GM18499 (cell line): ENCODE data around the gene PIK3R2.

Source experiments
- ATAC-seq: cut with Tn5 transposase; IDR thresholded peaks from one replicate; pipeline ENCODE4 v1.9.1; 2021; ENCODE audit warnings: moderate number of reproducible peaks; ENCODE audit not compliant: insufficient read depth, unreplicated experiment

Gene PIK3R2

DNA sequence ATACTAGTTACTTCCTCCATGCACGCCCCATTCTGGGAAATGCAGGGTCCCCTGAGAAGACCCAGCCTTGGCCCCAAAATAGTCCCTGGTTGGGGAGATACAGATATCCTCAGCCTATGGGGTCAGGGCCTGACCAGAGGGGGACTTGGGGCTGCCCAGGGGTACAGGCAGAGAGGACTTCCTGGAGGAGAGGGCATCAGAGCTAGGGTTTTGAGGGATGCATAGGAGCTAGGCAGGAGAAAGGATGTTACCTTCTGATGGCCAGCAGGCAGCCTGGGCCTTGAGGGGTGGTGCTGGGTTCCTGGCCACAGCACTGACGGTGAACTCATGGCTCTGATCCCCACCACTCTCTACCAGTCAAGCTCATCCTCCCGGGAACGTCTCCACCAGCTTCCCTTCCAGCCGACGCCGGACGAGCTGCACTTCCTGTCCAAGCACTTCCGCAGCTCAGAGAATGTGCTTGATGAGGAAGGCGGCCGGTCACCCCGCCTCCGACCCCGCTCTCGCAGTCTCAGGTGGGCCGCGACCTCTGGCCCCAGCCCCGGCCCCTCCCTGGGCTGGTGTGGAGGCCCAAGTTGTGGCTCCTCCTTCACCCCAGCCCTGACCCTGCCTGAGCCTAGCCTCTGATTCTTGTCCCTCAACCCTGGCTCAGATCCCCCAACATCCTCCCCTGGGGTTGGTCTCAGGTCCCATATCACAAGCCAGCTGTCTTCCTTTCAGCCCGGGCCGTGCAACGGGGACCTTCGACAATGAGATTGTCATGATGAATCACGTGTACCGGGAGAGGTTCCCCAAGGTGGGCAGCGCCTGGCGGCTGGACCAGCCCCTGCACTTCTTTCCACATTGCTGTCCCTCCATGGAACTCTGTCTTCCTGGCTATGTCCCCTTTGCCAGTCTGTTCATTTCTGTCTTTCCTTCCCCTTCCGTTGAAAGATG, 29.8 kb upstream of the PIK3R2 start:
- ATAC-seq: no peak

- no peak for ATAC-seq
Measured at GRCh38 chr19:18123819-18124218, 29.1 kb upstream of the PIK3R2 start.

- no peak for ATAC-seq
Measured at GRCh38 chr19:18126097-18126496, 26.9 kb upstream of the PIK3R2 start.

DNA sequence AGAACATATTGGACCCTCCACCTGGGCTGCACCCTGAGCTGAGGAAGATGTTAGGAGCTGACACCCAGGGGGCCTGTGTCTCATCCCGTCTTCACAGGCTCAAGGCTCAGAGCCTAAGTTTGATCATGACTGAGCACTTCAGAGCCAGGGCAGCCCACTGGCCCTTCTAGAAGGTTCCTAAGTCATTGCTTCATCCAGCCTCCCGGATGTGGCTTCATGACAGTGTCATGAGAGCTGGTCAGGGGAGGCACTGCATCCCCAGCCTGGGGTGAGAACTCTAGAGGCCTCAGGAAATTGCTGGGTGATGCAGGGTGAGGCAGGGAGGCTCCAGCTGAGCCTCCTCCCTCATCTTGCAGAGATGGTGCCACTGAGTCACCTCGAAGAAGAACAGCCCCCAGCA, 24.9 kb upstream of the PIK3R2 start:
- no peak for ATAC-seq

- ATAC-seq: no peak
Measured at GRCh38 chr19:18128805-18129204, 24.2 kb upstream of the PIK3R2 start.

DNA sequence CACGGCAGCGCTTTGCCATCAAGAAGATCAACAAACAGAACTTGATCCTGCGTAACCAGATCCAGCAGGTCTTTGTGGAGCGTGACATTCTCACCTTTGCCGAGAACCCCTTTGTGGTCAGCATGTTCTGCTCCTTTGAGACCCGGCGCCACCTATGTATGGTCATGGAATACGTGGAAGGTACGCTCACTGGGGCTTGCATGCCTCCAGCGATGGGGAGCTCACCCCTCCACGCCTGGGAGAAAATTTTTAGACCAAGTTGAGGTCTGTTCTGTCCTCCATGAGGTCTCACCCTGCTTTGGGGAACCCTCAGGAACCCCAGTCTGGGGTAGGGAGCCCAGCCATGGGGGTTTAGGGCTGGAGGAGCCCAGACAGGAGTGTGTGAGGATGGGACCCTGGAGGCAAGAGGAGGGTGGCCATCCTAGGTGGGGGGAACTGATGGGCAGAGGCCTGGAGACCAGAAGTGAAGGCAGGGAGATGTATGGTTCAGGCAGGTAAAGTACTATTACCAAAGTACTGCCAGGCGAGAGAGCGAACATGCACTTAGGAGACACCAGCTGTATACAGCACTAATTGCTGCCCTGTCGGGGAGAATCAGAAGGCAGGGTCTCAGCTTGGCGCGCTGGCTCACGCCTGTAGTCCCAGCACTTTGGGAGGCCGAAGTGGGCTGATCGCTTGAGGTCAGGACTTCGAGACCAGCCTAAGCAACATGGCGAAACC, 22.3 kb upstream of the PIK3R2 start:
- no peak for ATAC-seq

GRCh38 chr19:18131841-18132596, 20.9 kb upstream of the PIK3R2 start:
- ATAC-seq: no peak

DNA sequence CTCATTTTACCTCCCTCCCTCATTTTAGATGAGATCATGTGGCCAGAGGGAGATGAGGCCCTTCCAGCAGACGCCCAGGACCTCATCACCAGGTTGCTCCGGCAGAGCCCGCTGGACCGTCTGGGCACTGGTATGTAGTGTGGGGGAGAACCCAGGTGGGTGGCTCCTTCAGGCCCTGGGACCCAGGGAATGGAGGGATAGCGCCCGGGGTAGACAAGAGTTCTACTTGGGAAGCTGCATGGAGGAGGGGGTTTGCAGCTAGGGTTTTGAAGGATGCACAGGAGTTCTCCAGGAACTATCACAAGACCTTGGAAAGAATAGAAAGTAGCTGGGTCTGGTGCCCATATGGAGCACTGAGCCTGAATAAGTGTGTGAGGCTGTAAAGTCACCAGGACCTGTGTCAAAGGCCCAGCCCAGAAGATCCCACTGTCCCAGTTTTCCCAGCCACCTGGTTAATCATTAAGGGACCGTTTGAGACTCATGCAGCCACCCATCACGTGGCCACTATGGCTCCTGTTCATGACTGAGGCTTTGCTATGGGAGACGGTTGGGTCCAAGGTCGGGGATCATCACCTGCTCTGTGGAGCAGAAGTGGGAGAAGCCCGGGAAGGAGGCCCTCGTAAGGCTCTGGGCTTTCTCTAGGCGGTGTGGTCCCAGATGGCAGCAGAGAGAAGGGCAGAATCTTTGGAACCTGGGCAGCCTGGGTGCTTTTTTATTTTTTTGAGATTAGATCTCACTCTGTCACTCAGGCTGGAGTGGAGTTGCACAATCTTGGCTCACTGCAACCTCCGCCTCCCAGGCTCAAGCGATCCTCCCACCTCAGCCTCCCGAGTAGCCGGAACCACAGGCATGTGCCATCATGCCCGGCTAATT, 17.0 kb upstream of the PIK3R2 start:
- no peak for ATAC-seq

- no peak for ATAC-seq
Measured at GRCh38 chr19:18137242-18137641, 15.7 kb upstream of the PIK3R2 start.

- ATAC-seq: no peak
Measured at GRCh38 chr19:18137657-18138339, 15.2 kb upstream of the PIK3R2 start.

- no peak for ATAC-seq
Measured at GRCh38 chr19:18140473-18140872, 12.5 kb upstream of the PIK3R2 start.

- no peak for ATAC-seq
Measured at GRCh38 chr19:18141031-18141430, 11.9 kb upstream of the PIK3R2 start.

DNA sequence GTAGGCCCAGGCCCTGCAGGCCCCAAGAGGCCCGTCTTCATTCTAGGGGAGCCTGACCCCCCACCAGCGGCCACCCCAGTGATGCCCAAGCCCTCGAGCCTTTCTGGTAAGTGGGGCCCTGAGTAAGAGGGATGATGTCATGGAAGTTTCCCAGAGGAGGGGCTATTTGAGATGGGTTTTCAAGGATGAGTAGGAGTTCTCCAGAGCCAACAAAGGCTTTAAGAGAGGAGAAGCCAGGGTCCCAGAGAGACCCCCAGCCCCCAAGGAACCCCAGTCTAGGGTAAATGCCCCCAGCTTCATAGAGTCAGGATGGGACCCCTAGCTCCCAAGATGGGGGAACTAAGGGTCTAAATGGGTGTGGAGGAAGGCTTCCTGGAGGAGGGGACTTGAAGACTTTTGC, 9.1 kb upstream of the PIK3R2 start:
- no peak for ATAC-seq

DNA sequence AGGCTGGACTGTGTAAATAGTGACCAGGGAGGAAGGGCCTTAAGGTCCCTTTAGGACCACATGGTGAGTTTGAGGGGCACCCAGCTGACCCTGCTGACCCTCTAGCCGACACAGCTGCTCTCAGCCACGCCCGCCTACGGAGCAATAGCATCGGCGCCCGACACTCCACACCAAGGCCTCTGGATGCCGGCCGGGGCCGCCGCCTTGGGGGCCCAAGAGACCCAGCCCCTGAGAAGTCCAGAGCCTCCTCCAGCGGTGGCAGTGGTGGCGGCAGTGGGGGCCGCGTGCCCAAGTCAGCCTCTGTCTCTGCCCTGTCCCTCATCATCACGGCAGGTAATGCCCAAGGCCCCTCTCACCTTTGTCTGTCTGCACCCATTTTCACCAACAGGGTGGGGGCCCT, 8.6 kb upstream of the PIK3R2 start:
- ATAC-seq: no peak

DNA sequence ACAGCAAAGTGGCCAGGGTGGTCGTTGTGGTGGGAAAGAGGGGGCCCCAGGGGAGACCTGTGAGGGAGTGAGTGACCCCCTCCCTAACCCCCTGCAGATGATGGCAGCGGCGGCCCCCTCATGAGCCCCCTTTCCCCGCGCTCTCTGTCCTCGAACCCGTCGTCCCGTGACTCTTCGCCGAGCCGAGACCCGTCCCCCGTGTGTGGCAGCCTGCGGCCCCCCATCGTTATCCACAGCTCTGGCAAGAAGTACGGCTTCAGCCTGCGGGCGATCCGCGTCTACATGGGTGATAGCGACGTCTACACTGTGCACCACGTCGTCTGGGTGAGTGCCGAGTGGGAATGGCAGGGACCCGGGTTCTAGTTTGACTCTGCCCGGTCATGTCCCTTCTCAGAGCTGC, 8.1 kb upstream of the PIK3R2 start:
- ATAC-seq: no peak

DNA sequence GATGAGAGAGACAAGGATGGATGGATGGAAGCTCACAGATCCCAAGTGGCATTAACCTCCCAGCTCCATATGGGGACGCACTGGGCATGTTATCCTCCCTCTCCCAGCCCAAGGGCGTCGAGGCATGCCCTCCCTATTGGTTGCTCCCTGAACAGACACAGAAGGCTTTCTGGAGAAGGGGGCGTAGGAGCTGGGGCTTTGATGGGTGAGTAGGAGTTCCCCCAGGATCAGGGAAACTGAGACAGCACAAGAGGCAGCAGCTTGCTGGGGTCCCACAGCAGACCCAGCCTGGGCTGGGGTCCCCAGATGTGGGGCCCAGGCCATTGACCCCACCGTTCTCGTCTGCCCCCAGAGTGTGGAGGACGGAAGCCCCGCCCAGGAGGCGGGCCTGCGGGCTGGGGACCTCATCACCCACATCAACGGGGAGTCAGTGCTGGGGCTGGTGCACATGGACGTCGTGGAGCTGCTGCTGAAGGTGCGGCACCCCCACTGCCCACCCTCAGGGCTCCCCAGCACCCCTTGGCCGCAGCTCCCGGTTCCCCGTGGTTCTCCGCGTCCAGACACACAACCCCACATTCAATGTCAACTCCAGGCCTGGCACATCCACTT, 7.5 kb upstream of the PIK3R2 start:
- ATAC-seq: no peak

- ATAC-seq: no peak
Measured at GRCh38 chr19:18147396-18147795, 5.6 kb upstream of the PIK3R2 start.

DNA sequence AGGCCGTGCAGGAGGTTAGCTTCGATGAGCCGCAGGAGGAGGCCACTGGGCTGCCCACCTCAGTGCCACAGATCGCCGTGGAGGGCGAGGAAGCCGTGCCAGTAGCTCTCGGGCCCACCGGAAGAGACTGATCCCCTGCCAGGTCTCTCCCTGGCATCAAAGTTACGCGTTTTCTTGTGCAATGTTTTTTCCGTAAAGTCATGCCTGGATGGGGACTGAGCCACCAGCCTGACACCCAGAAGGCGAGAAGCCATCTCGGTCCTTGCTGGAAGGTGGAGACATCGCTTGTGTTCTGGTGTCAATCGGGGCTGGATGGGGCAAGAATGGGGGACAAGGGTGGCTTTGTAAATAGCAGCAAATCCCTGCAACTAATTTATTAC, 3.4 kb upstream of the PIK3R2 start:
- no peak for ATAC-seq
